Measurements from ENCODE around the gene CD70. TPM values are rescaled to one million over a fixed set of nuclear protein-coding genes. Genes with fewer than 3 reads are reported as not detected.

Gene CD70
- total RNA-seq, 2 donors from 2014 or later: not detected

DNA sequence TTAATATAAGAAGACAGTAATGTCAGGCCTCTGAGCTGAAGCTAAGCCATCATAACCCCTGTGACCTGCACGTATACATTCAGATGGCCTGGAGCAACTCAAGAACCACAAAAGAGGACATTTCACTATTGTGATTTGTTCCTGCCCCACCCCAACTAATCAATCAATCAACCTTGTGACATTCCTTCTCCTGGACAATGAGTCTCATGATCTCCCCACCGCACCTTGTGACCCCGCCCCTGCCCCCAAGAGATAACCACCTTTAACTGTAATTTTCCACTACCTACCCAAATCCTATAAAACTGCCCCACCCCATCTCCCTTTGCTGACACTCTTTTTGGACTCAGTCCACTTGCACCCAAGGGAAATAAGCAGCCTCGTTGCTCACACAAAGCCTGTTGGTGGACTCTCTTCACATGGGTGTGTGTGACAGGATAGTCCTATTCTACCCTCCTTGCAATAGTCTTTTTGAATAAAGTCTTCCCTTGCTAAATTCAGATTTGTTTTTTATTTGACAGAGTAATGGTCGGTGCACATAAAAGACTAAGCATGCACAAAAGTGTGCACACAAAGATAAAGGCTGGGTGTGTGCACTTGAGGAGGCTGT, 14.0 kb downstream of the CD70 start:
- no peak overlapping the region for H3K27ac ChIP-seq

GRCh38 chr19:6573350-6573749, 17.6 kb downstream of the CD70 start:
- no peak overlapping the region for H3K27ac ChIP-seq

More for the DNA sequence above, 14.0 kb downstream of the CD70 start:
- no peak for TF ChIP-seq CTCF (IDR thresholded peaks at IDR 0.05)
- no peaks in the 10 kb centered on the region for H3K27me3 ChIP-seq
- H3K9me3 ChIP-seq: no peaks in the 10 kb centered on the region
- no peak overlapping the region for H3K4me3 ChIP-seq
- no peaks in the 10 kb centered on the region for H3K4me1 ChIP-seq
- H3K36me3 ChIP-seq: no peaks in the 10 kb centered on the region
- no peak for DNase-seq (ENCODE audit: low spot score)

DNA sequence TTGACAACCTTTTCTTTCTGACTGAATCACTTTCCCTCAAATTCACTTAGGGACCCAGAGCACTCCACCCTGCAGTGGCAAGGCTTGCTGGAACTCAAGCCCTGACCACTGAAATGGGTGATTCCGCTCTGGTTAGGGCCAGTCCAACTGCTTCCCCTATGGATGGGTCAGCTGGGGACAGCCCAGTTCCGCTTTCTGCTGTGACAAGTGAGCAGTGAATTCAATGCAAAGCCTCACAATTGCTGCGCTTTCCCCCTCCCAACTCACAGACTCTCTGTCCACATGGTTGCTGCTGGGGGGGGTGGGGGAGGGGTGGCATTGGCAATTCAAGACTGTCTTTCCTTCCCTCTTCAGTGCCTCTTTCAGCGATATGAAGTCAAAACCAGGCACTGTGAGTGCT, 18.7 kb downstream of the CD70 start:
- no peak for DNase-seq (ENCODE audit: low spot score)
- TF ChIP-seq CTCF (IDR thresholded peaks at IDR 0.05): no peak
- no peaks in the 10 kb centered on the region for H3K4me1 ChIP-seq
- no peak overlapping the region for H3K27ac ChIP-seq
- no peaks in the 10 kb centered on the region for H3K27me3 ChIP-seq
- H3K4me3 ChIP-seq: no peak overlapping the region
- H3K9me3 ChIP-seq: peaks cover 0 to 12% of the 10 kb centered on the region in 2 donors
- no peaks in the 10 kb centered on the region for H3K36me3 ChIP-seq

More at GRCh38 chr19:6573350-6573749, 17.6 kb downstream of the CD70 start:
- Histone ChIP-seq H3K4me1 (no peaks in the 10 kb centered on the region), H3K27me3 (no peaks in the 10 kb centered on the region), H3K9me3 (peaks cover 0 to 12% of the 10 kb centered on the region in 2 donors), H3K4me3 (no peak overlapping the region), H3K36me3 (no peaks in the 10 kb centered on the region)
- no peak for TF ChIP-seq CTCF (IDR thresholded peaks at IDR 0.05)
- DNase-seq (ENCODE audit: low spot score): no peak

DNA sequence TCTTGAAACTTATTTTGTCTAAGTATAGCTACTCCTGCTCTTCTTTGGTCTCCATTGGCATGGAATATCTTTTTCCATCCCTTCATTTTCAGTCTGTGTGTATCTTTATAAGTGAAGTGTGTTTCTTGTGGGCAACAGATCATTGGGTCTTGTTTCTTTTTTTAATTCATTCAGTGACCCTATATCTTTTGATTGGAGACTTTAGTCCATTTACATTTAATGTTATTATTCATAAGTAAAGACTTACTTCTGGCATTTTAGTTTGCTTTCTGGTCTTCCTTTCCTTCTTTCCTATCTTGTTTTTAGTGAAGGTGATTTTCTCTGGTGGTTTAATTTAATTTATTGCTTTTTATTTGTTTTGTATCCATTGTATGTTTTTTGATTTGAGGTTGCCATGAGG, 19.8 kb downstream of the CD70 start:
- peaks cover 0 to 12% of the 10 kb centered on the region in 2 donors for H3K9me3 ChIP-seq
- no peak for DNase-seq (ENCODE audit: low spot score)
- no peak for TF ChIP-seq CTCF (IDR thresholded peaks at IDR 0.05)
- no peaks in the 10 kb centered on the region for H3K4me1 ChIP-seq
- no peak overlapping the region for H3K27ac ChIP-seq
- H3K27me3 ChIP-seq: no peaks in the 10 kb centered on the region
- no peak overlapping the region for H3K4me3 ChIP-seq
- H3K36me3 ChIP-seq: no peaks in the 10 kb centered on the region

GRCh38 chr19:6570764-6571163, 20.2 kb downstream of the CD70 start:
- Histone ChIP-seq H3K27me3 (no peaks in the 10 kb centered on the region), H3K4me3 (no peak overlapping the region), H3K27ac (no peak overlapping the region), H3K4me1 (no peaks in the 10 kb centered on the region), H3K36me3 (no peaks in the 10 kb centered on the region), H3K9me3 (peaks cover 0 to 12% of the 10 kb centered on the region in 2 donors)
- no peak for TF ChIP-seq CTCF (IDR thresholded peaks at IDR 0.05)
- DNase-seq (ENCODE audit: low spot score): no peak

- H3K36me3 ChIP-seq: no peaks in the 10 kb centered on the region
- H3K27ac ChIP-seq: no peak overlapping the region
- H3K27me3 ChIP-seq: no peaks in the 10 kb centered on the region
- H3K9me3 ChIP-seq: peaks cover 0 to 20% of the 10 kb centered on the region in 2 donors
- no peak overlapping the region for H3K4me3 ChIP-seq
- TF ChIP-seq CTCF (IDR thresholded peaks at IDR 0.05): no peak
- H3K4me1 ChIP-seq: no peaks in the 10 kb centered on the region
- no peak for DNase-seq (ENCODE audit: low spot score)
These were observed 22.1 kb downstream of the CD70 start for GRCh38 chr19:6568816-6569215.

All from right atrium auricular region (tissue), 2 donors.